HG03565 (cell line): ENCODE data around the gene RP2.

Experiments used
- ATAC-seq: cut with Tn5 transposase; IDR thresholded peaks from one replicate; pipeline ENCODE4 v1.9.1; 2021; ENCODE audit warnings: mild to moderate bottlenecking, moderate library complexity; ENCODE audit not compliant: unreplicated experiment

Gene RP2

DNA sequence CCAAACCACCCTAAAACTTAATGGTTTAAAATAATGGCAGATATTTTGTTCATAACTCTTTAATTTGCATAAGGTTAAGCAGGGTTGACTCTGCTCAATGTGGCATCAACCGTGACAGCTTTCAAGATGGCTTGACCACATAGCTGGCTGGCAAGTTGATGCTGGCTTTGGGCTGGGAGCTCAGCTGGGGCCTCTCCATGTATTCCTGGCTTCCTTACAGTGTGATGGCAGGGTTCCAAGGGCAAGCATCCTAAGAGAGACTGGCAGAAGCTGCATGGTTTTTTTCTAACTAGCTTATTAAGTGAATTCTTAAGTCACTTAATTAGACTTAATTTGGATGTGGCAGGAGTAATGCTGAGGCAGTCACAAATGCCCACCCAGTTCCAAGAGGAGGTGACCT lies 4.5 kb downstream of the RP2 start:
- ATAC-seq = no peak

- ATAC-seq = no peak
Measured at GRCh38 chrX:46844913-46845312, 8.1 kb downstream of the RP2 start.

- no peak for ATAC-seq
Measured at GRCh38 chrX:46849933-46850332, 13.1 kb downstream of the RP2 start.

GRCh38 chrX:46850771-46851170 lies 13.9 kb downstream of the RP2 start:
- ATAC-seq = no peak

GRCh38 chrX:46856483-46856882 lies 19.6 kb downstream of the RP2 start:
- no peak for ATAC-seq

- ATAC-seq = no peak
Measured at GRCh38 chrX:46860557-46860956, 23.7 kb downstream of the RP2 start.

GRCh38 chrX:46863072-46863471 lies 26.2 kb downstream of the RP2 start:
- no peak for ATAC-seq

DNA sequence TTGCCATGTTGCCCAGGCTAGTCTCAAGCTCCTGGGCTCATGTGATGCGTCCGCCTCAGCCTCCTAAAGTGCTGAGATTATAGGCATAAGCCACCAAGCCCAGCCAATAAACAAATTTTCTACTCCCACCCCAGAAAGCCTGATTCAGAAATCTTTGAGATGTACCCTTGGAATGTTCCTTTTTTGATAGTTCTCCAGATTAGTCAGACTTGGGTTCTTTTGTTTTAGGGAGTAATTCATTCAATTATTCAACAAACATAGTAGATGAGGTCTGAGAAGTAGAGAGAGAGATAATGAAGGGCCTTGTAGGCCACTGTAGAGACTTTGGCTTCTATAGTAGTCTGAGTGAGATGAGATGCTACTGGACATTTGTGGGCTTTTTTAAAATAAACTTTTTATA lies 27.8 kb downstream of the RP2 start:
- ATAC-seq = no peak

- ATAC-seq = no peak
Measured at GRCh38 chrX:46865281-46865680, 28.4 kb downstream of the RP2 start.

GRCh38 chrX:46866726-46867125 lies 29.9 kb downstream of the RP2 start:
- no peak for ATAC-seq

GRCh38 chrX:46873746-46874145 lies 36.9 kb downstream of the RP2 start:
- ATAC-seq = no peak

- ATAC-seq = no peak
Measured at GRCh38 chrX:46876901-46877300, 40.1 kb downstream of the RP2 start.

GRCh38 chrX:46882266-46882665 lies 45.4 kb downstream of the RP2 start:
- ATAC-seq = no peak

GRCh38 chrX:46884799-46885198 lies 48.0 kb downstream of the RP2 start:
- ATAC-seq = no peak

GRCh38 chrX:46898207-46898606 lies 61.4 kb downstream of the RP2 start:
- ATAC-seq = no peak

DNA sequence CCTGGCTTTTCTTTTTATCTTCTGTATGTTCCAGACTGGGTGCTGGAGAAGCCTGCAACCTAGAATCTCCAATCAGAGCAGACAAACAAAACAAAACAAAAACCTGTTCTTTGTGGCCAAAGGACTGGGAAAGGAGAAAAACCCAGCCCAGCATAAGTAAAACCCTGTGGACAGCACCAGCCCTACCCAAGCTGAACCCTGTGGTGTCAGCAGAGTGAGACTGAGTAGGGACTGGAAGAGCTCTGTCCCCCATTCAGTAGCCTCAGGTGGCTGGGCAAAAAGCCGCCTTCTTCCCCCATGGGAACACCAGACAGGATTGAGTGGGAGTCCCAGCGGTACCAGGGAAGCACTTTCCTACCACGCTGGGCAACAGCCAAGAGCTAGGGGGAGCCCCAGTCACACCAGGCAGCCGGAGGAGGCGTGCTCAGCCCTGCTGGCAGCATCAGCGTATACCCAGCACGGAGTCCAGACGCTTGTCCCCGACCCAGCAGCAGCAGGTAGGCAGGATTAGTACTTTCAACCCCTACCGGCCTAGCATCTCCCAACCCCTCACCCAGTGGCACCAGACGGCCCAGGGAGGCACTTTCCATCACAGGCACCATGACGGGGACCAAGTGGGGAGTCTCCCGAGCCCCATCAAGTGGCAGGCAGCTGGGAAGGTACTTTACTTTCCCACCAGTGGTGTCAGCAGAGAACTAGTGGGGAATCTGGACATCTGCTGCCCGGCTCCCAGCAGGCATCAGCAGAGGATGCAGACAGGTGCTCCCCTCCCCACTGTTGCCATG lies 66.8 kb downstream of the RP2 start:
- ATAC-seq = peak; percentile 74

GRCh38 chrX:46904626-46905025 lies 67.8 kb downstream of the RP2 start:
- no peak for ATAC-seq

DNA sequence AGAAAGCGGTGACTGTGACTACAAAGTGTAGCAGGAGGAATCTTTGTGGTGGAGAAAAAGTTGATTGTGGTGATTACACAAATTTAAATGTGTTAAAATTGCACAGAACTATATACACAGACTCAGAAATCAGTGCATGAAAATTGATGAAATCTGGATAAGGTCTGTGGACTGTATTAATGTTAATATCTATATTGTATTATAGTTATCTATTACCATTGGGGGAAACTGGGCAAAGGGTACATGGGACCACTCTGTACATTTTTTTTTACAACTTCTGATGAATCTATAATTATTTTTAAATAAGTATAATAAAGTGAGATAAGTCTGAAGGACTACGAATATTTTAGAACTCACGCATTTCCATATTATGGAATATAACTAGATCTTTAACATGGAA lies 73.6 kb downstream of the RP2 start:
- no peak for ATAC-seq

- ATAC-seq = no peak
Measured at GRCh38 chrX:46912098-46912602, 75.3 kb downstream of the RP2 start, which contains the start of gene JADE3. JADE3 (plus strand) TSS chrX:46912421; CDS start chrX:46984895, 72,474 bp downstream.

- no peak for ATAC-seq
Measured at GRCh38 chrX:46912603-46913491, 76.0 kb downstream of the RP2 start.

GRCh38 chrX:46913667-46914066 lies 76.8 kb downstream of the RP2 start:
- ATAC-seq = no peak

DNA sequence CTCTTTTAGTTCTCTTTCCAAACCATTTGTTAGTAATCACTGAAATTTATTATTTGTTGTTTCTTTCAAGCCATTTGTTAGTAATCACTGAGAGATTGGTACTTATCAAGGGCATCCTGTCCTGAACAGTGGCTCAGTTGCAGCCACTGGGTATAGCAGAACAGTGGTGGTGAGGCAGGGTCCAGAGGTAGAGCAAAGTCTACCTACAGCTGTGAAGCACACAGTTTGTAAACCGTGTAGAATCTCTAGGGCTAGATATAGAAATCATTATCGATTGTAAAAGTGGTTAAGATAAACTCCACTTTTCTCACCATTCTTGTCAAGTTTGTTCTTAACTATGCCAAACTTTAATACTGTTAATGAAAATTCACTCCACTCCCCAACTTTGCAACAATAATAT lies 79.4 kb downstream of the RP2 start:
- no peak for ATAC-seq
